SK-N-SH (cell line): ENCODE results near the gene XRRA1. TPM values are rescaled to one million over a fixed set of nuclear protein-coding genes. Genes with fewer than 3 reads are reported as not detected.

Experiments
- CTCF ChIA-PET: fragments of 300-600, 350-600 bp; formaldehyde crosslinking; extraction: SDS; loops from one replicate; lab custom pipeline; 2021; lab: Yijun Ruan, JAX
- POLR2A ChIA-PET: fragments of 350-600 bp; sonication (Branson Sonifier 250); formaldehyde crosslinking; extraction: SDS; loops from one replicate; lab custom pipeline; 2020; ENCODE audit warnings: antibody characterized with exemption, inconsistent platforms; lab: Yijun Ruan, JAX
- DNase-seq: peaks from one replicate; pipeline ENCODE4 v3.0.0; 2012
- H2AFZ ChIP-seq: fragments of 200-600 bp; sonication (generic); 2 replicates; pipeline ENCODE4 v1.8.1; 2016; ENCODE audit warnings: antibody characterized with exemption, mild to moderate bottlenecking, low read depth
- H3F3A ChIP-seq: fragments of 200-600 bp; sonication (generic); replicated peaks from 2 replicates; pipeline ENCODE3; 2016; ENCODE audit warnings: antibody characterized with exemption, mild to moderate bottlenecking; ENCODE audit not compliant: insufficient read depth
- H3K27ac ChIP-seq, 2 experiments: fragments of 200-500 bp in 1 of 2; fragments of 200-600 bp in 1 of 2; sonication (Bioruptor generic) in 1 of 2; sonication (generic), shearing (Covaris generic) in 1 of 2; 2 replicates each; pipeline versions ENCODE4 v1.5.1 to v1.6.1; 2014 to 2016; ENCODE audit warnings: low read depth in 2 of 2, inconsistent platforms in 1 of 2, low read length in 1 of 2, mild to moderate bottlenecking in 1 of 2, mixed read lengths in 1 of 2
- H3K27me3 ChIP-seq: fragments of 200-600 bp; sonication (generic), shearing (Covaris generic); 2 replicates; pipeline ENCODE4 v1.6.1; 2016; ENCODE audit warnings: mixed run types; ENCODE audit not compliant: insufficient read depth
- H3K36me3 ChIP-seq, 2 experiments: fragments of 200-500 bp in 1 of 2; fragments of 200-600 bp in 1 of 2; sonication (Bioruptor generic) in 1 of 2; sonication (generic) in 1 of 2; replicated peaks in 1 of 2; 2 replicates each; pipeline versions ENCODE3 to v1.5.1; 2014 to 2016; ENCODE audit warnings: low read length in 1 of 2, mild to moderate bottlenecking in 1 of 2; ENCODE audit not compliant: insufficient read depth in 2 of 2, control insufficient read depth in 1 of 2
- H3K4me1 ChIP-seq, 2 experiments: fragments of 200-500 bp in 1 of 2; fragments of 200-600 bp in 1 of 2; sonication (Bioruptor generic) in 1 of 2; sonication (generic), shearing (Covaris generic) in 1 of 2; 2 replicates each; pipeline versions ENCODE4 v1.5.1 to v1.6.1; 2014 to 2016; ENCODE audit warnings: low read depth in 1 of 2, low read length in 1 of 2, mixed run types in 1 of 2; ENCODE audit not compliant: insufficient read depth in 2 of 2, control insufficient read depth in 1 of 2
- H3K4me2 ChIP-seq: fragments of 200-600 bp; sonication (generic), shearing (Covaris generic); 2 replicates; pipeline ENCODE4 v1.6.1; 2017; ENCODE audit warnings: mixed run types
- H3K4me3 ChIP-seq, 2 experiments: fragments of 200-500 bp in 1 of 2; fragments of 200-600 bp in 1 of 2; sonication (Bioruptor generic) in 1 of 2; sonication (generic), shearing (Covaris generic) in 1 of 2; 2 replicates each; pipeline versions ENCODE4 v1.5.1 to v1.8.1; 2014 to 2016; ENCODE audit warnings: low read depth in 2 of 2, inconsistent platforms in 1 of 2, low read length in 1 of 2, mild to moderate bottlenecking in 1 of 2, mixed read lengths in 1 of 2, moderate library complexity in 1 of 2
- H3K79me2 ChIP-seq: fragments of 200-600 bp; sonication (generic); 2 replicates; pipeline ENCODE4 v1.8.1; 2017; ENCODE audit warnings: mild to moderate bottlenecking; ENCODE audit not compliant: insufficient read depth
- H3K9ac ChIP-seq: fragments of 200-600 bp; sonication (generic); 2 replicates; pipeline ENCODE4 v1.6.1; 2017; ENCODE audit warnings: mixed run types
- H3K9me2 ChIP-seq: fragments of 200-600 bp; sonication (generic); 2 replicates; pipeline ENCODE4 v1.6.1; 2017; ENCODE audit warnings: mixed run types
- H3K9me3 ChIP-seq: fragments of 200-600 bp; sonication (generic); 2 replicates; pipeline ENCODE4 v1.6.1; 2017; ENCODE audit warnings: mixed run types, mild to moderate bottlenecking, moderate library complexity
- H4K20me1 ChIP-seq: fragments of 200-600 bp; sonication (generic); 2 replicates; pipeline ENCODE4 v1.6.1; 2017; ENCODE audit warnings: mild to moderate bottlenecking, mixed run types; ENCODE audit not compliant: insufficient read depth
- CHD2 ChIP-seq: fragments of 150-350 bp; IDR thresholded peaks from 2 replicates; pipeline ENCODE4 v1.6.1; 2018; ENCODE audit warnings: low read length; ENCODE audit not compliant: partially characterized antibody
- ELF1 ChIP-seq: IDR thresholded peaks from 2 replicates; pipeline ENCODE4 v1.4.0; 2012
- EP300 ChIP-seq, 2 experiments: IDR thresholded peaks; 2 replicates each; pipeline versions ENCODE4 v1.4.0 to v1.6.1; 2012; ENCODE audit warnings: borderline replicate concordance in 1 of 2, low read depth in 1 of 2, low read length in 1 of 2
- FOSL2 ChIP-seq: IDR thresholded peaks from 2 replicates; pipeline ENCODE4 v1.4.0; 2012; ENCODE audit warnings: low read depth, mild to moderate bottlenecking, moderate library complexity, borderline replicate concordance
- GABPA ChIP-seq: IDR thresholded peaks from 2 replicates; pipeline ENCODE4 v1.4.0; 2012; ENCODE audit warnings: low read depth, mild to moderate bottlenecking
- GATA2 ChIP-seq: sonication (generic); formaldehyde crosslinking; IDR thresholded peaks from 2 replicates; pipeline ENCODE4 v1.5.0; 2020; ENCODE audit warnings: mild to moderate bottlenecking, missing genetic modification reagents
- MEF2A ChIP-seq: IDR thresholded peaks from 2 replicates; pipeline ENCODE4 v1.4.0; 2012; ENCODE audit warnings: low read depth, borderline replicate concordance
- MXI1 ChIP-seq: IDR thresholded peaks from 2 replicates; pipeline ENCODE4 v1.6.1; 2012; ENCODE audit warnings: mild to moderate bottlenecking, low read depth, low read length, improper control_type of control experiment
- NRF1 ChIP-seq: IDR thresholded peaks from 2 replicates; pipeline ENCODE4 v1.6.1; 2012; ENCODE audit warnings: low read depth, mild to moderate bottlenecking, low read length
- RAD21 ChIP-seq: IDR thresholded peaks from 2 replicates; pipeline ENCODE4 v1.6.1; 2012; ENCODE audit warnings: mild to moderate bottlenecking, low read length
- RCOR1 ChIP-seq: fragments of 150-350 bp; IDR thresholded peaks from 2 replicates; pipeline ENCODE4 v1.6.1; 2017; ENCODE audit warnings: antibody characterized with exemption, low read length
- RFX5 ChIP-seq: IDR thresholded peaks from 2 replicates; pipeline ENCODE4 v1.6.1; 2012; ENCODE audit warnings: mild to moderate bottlenecking, improper control_type of control experiment, low read length
- SIN3A ChIP-seq: IDR thresholded peaks from 2 replicates; pipeline ENCODE4 v1.6.1; 2012; ENCODE audit warnings: low read depth, mild to moderate bottlenecking, low read length, moderate library complexity, borderline replicate concordance
- TAF1 ChIP-seq: IDR thresholded peaks from 2 replicates; pipeline ENCODE4 v1.6.1; 2012; ENCODE audit warnings: low read depth, mild to moderate bottlenecking, low read length, moderate library complexity, borderline replicate concordance
- TEAD4 ChIP-seq: IDR thresholded peaks from 2 replicates; pipeline ENCODE4 v1.4.0; 2012; ENCODE audit warnings: mild to moderate bottlenecking, borderline replicate concordance; ENCODE audit not compliant: insufficient read depth
- USF2 ChIP-seq: fragments of 150-350 bp; IDR thresholded peaks from 2 replicates; pipeline ENCODE4 v1.6.1; 2017; ENCODE audit warnings: antibody characterized with exemption, low read length, low read depth, borderline replicate concordance
- YY1 ChIP-seq: IDR thresholded peaks from 2 replicates; pipeline ENCODE4 v1.4.0; 2012; ENCODE audit warnings: low read depth, mild to moderate bottlenecking
- ZBTB33 ChIP-seq: IDR thresholded peaks from 2 replicates; pipeline ENCODE4 v1.4.0; 2012; ENCODE audit warnings: low read depth, borderline replicate concordance
- WGBS: methylation state at CpG from one replicate; pipeline ENCODE4 v1.1.6; 2017; ENCODE audit warnings: low lambda C conversion rate; 5-methylcytosine and 5-hydroxymethylcytosine counted together
- polyA plus RNA-seq, 3 experiments: library from polyadenylated mRNA; depleted of rRNA; stranded (reverse); fragments of >200 nt; gene quantifications; 2 replicates each; pipeline ENCODE4 v1.2.3, GENCODE V29; 2012
- TF ChIP-seq, protein P1 (sequence below): IDR thresholded peaks from 2 replicates; pipeline ENCODE4 v1.4.0; 2012; ENCODE audit warnings: low read depth
- TF ChIP-seq, protein P2 (sequence below): IDR thresholded peaks from 2 replicates; pipeline ENCODE4 v1.6.1; 2012; ENCODE audit warnings: mild to moderate bottlenecking, low read depth, low read length, moderate library complexity

The XRRA1 gene
- polyA plus RNA-seq, 1 of the 3 experiments (the other 2 are of a cell fraction) = 12.9 TPM

GRCh38 chr11:74839446-74839845 is 109.4 kb downstream of the XRRA1 start:
- no peak overlapping the region for H2AFZ ChIP-seq
- H3K9me2 ChIP-seq = no peaks in the 10 kb centered on the region
- no peaks in the 10 kb centered on the region; a peak in 1 of 4 replicates for H3K4me1 ChIP-seq
- no peaks in the 10 kb centered on the region for H3K27me3 ChIP-seq
- no peak overlapping the region for H3K9ac ChIP-seq
- no peaks in the 10 kb centered on the region for H4K20me1 ChIP-seq
- no peak overlapping the region for H3K27ac ChIP-seq
- no peak overlapping the region for H3K4me2 ChIP-seq
- TF ChIP-seq FOSL2 (no peak), ZBTB33 (no peak), TEAD4 (no peak), RAD21 (no peak), YY1 (no peak), RFX5 (no peak), GABPA (no peak), TAF1 (no peak), MXI1 (no peak), SIN3A (no peak), ELF1 (no peak), USF2 (no peak), GATA2 (CRISPR knock-in tag) (no peak), NRF1 (no peak)
- CTCF ChIA-PET = no interaction called here
- POLR2A ChIA-PET = no interaction called here
- no peaks in the 10 kb centered on the region for H3K9me3 ChIP-seq
- DNase-seq = no peak
- no peaks in the 10 kb centered on the region for H3K79me2 ChIP-seq
- H3K36me3 ChIP-seq = peaks cover 61 to 94% of the 10 kb centered on the region in 2 experiments
- H3K4me3 ChIP-seq = no peak overlapping the region
- WGBS = 100% methylated on average over 1 of the region's 1 CpG
- peaks cover 6% of the 10 kb centered on the region for H3F3A ChIP-seq

DNA sequence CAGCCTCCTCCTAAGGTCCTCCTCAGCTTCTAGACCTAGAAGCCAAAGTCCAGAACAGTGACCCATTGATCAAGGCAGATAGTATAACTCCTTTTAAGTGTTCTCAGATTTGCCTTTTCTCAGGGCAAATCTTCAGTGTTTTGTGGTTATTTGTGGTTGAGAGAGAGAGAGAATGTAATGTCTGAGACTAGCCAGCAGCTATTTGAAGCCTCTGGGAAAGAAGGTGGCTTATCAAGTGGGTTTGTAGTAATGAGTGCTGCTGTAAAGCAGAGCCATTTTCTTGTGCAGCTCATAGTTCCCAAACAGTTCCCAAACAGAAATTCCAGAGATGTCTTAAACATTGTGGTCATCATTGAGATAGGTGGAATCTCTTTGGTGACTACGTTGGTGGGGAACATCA is 110.7 kb downstream of the XRRA1 start:
- no peaks in the 10 kb centered on the region; a peak in 1 of 4 replicates for H3K4me1 ChIP-seq

More for the DNA sequence above, 110.7 kb downstream of the XRRA1 start:
- no peaks in the 10 kb centered on the region for H3K9me2 ChIP-seq
- no peak overlapping the region for H3K9ac ChIP-seq
- H3K27ac ChIP-seq = no peak overlapping the region
- no peak overlapping the region for H3K4me2 ChIP-seq
- ChIA-PET POLR2A (no interaction called here), CTCF (no interaction called here)
- WGBS = 100% methylated on average over 1 of the region's 1 CpG
- peaks cover 6% of the 10 kb centered on the region for H3F3A ChIP-seq
- no peaks in the 10 kb centered on the region for H3K79me2 ChIP-seq
- TF ChIP-seq GATA2 (CRISPR knock-in tag) (no peak), CHD2 (no peak), RCOR1 (no peak), EP300 (IDR thresholded peaks at IDR 0.05; ENCODE audit: borderline replicate concordance in 1 of 2, low read depth in 1 of 2, low read length in 1 of 2) (no peak), MXI1 (no peak), ELF1 (no peak), MEF2A (no peak), YY1 (no peak)
- TF ChIP-seq, protein P1, sequence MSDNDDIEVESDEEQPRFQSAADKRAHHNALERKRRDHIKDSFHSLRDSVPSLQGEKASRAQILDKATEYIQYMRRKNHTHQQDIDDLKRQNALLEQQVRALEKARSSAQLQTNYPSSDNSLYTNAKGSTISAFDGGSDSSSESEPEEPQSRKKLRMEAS = no peak
- TF ChIP-seq, protein P2, sequence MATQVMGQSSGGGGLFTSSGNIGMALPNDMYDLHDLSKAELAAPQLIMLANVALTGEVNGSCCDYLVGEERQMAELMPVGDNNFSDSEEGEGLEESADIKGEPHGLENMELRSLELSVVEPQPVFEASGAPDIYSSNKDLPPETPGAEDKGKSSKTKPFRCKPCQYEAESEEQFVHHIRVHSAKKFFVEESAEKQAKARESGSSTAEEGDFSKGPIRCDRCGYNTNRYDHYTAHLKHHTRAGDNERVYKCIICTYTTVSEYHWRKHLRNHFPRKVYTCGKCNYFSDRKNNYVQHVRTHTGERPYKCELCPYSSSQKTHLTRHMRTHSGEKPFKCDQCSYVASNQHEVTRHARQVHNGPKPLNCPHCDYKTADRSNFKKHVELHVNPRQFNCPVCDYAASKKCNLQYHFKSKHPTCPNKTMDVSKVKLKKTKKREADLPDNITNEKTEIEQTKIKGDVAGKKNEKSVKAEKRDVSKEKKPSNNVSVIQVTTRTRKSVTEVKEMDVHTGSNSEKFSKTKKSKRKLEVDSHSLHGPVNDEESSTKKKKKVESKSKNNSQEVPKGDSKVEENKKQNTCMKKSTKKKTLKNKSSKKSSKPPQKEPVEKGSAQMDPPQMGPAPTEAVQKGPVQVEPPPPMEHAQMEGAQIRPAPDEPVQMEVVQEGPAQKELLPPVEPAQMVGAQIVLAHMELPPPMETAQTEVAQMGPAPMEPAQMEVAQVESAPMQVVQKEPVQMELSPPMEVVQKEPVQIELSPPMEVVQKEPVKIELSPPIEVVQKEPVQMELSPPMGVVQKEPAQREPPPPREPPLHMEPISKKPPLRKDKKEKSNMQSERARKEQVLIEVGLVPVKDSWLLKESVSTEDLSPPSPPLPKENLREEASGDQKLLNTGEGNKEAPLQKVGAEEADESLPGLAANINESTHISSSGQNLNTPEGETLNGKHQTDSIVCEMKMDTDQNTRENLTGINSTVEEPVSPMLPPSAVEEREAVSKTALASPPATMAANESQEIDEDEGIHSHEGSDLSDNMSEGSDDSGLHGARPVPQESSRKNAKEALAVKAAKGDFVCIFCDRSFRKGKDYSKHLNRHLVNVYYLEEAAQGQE = no peak
- DNase-seq = no peak
- H4K20me1 ChIP-seq = no peaks in the 10 kb centered on the region
- H3K4me3 ChIP-seq = no peak overlapping the region
- H3K36me3 ChIP-seq = peaks cover 57 to 87% of the 10 kb centered on the region in 2 experiments
- H3K9me3 ChIP-seq = no peaks in the 10 kb centered on the region
- no peak overlapping the region for H2AFZ ChIP-seq
- H3K27me3 ChIP-seq = no peaks in the 10 kb centered on the region
